IMR-90 (cell line): ENCODE data around the gene UNC5A. TPM values are rescaled to one million over a fixed set of nuclear protein-coding genes. Genes with fewer than 3 reads are reported as not detected.

Source experiments
- ATAC-seq: fragments of 200-7000 bp; cut with Tn5 transposase; 2 replicates; pipeline ENCODE4 v1.9.1; 2020; ENCODE audit warnings: low read depth, mild to moderate bottlenecking, moderate library complexity
- BruUV-seq: library from RNA; stranded (reverse); fragments of 400-500 nt; replicated peaks from 2 replicates; lab custom pipeline; 2021; lab: Mats Ljungman, UMichigan
- CTCF ChIA-PET: fragments of 300-600 bp; formaldehyde crosslinking; extraction: SDS; loops from one replicate; lab custom pipeline; 2021; ENCODE audit warnings: antibody characterized with exemption; lab: Yijun Ruan, JAX
- POLR2A ChIA-PET: fragments of 300-600 bp; sonication (Branson Sonifier 250); formaldehyde crosslinking; loops from one replicate; lab custom pipeline; 2022; ENCODE audit warnings: antibody characterized with exemption; ENCODE audit not compliant: unreplicated experiment; lab: Charles Lee
- DNase-seq: peaks from one replicate; pipeline ENCODE4 v3.0.0; 2013
- H2AFZ ChIP-seq: replicated peaks from 2 replicates; pipeline ENCODE3; 2013; ENCODE audit warnings: low read length, mild to moderate bottlenecking; ENCODE audit not compliant: poor library complexity
- H2AK5ac ChIP-seq: 2 replicates; pipeline ENCODE4 v1.6.1; 2013; ENCODE audit warnings: low read depth, low read length, inconsistent platforms
- H2AK9ac ChIP-seq: replicated peaks from 2 replicates; pipeline ENCODE3; 2013; ENCODE audit warnings: mild to moderate bottlenecking, low read depth, low read length, moderate library complexity; ENCODE audit not compliant: poor library complexity
- H2BK120ac ChIP-seq: 2 replicates; pipeline ENCODE4 v1.6.1; 2013; ENCODE audit warnings: low read depth, low read length, inconsistent platforms
- H2BK15ac ChIP-seq: 3 replicates; pipeline ENCODE4 v1.6.1; 2013; ENCODE audit warnings: low read depth, low read length, inconsistent platforms
- H2BK20ac ChIP-seq: 2 replicates; pipeline ENCODE4 v1.6.1; 2013; ENCODE audit warnings: low read depth, mild to moderate bottlenecking, inconsistent platforms, low read length, moderate library complexity
- H2BK5ac ChIP-seq: 2 replicates; pipeline ENCODE4 v1.6.1; 2013; ENCODE audit warnings: mild to moderate bottlenecking, low read depth, low read length, inconsistent platforms; ENCODE audit not compliant: poor library complexity, severe bottlenecking
- H3K14ac ChIP-seq: replicated peaks from 2 replicates; pipeline ENCODE4 v1.6.1; 2013; ENCODE audit warnings: low read depth, low read length, inconsistent platforms
- H3K18ac ChIP-seq: 2 replicates; pipeline ENCODE4 v1.6.1; 2013; ENCODE audit warnings: low read depth, low read length, control low read depth
- H3K23ac ChIP-seq: 2 replicates; pipeline ENCODE4 v1.6.1; 2013; ENCODE audit warnings: low read depth, low read length, inconsistent platforms
- H3K27ac ChIP-seq: 2 replicates; pipeline ENCODE4 v1.5.1; 2013; ENCODE audit warnings: mild to moderate bottlenecking, control low read depth, low read length; ENCODE audit not compliant: insufficient read depth
- H3K27me3 ChIP-seq: 2 replicates; pipeline ENCODE4 v1.6.1; 2013; ENCODE audit warnings: low read length; ENCODE audit not compliant: control insufficient read depth, insufficient read depth
- H3K36me3 ChIP-seq: 2 replicates; pipeline ENCODE4 v1.6.1; 2013; ENCODE audit warnings: low read length, mixed read lengths; ENCODE audit not compliant: control insufficient read depth, insufficient read depth
- H3K4ac ChIP-seq: 2 replicates; pipeline ENCODE4 v1.6.1; 2013; ENCODE audit warnings: low read depth, low read length, inconsistent platforms
- H3K4me1 ChIP-seq: 2 replicates; pipeline ENCODE4 v1.6.1; 2013; ENCODE audit warnings: low read length, mixed read lengths; ENCODE audit not compliant: control insufficient read depth, insufficient read depth
- H3K4me2 ChIP-seq: 2 replicates; pipeline ENCODE4 v1.6.1; 2013; ENCODE audit warnings: low read depth, mild to moderate bottlenecking, control low read depth, low read length, moderate library complexity
- H3K4me3 ChIP-seq: 2 replicates; pipeline ENCODE4 v1.5.1; 2013; ENCODE audit warnings: low read depth, mild to moderate bottlenecking, control low read depth, low read length, moderate library complexity; ENCODE audit not compliant: insufficient read depth
- H3K56ac ChIP-seq: 2 replicates; pipeline ENCODE4 v1.6.1; 2013; ENCODE audit warnings: low read length, inconsistent platforms; ENCODE audit not compliant: insufficient read depth; ENCODE audit errors: extremely low read depth
- H3K79me1 ChIP-seq, 2 experiments: 2 replicates each; pipeline ENCODE4 v1.6.1; 2013; ENCODE audit warnings: low read length in 2 of 2, inconsistent platforms in 1 of 2, low read depth in 1 of 2
- H3K9ac ChIP-seq: 2 replicates; pipeline ENCODE4 v1.6.1; 2013; ENCODE audit warnings: low read depth, low read length, control low read depth
- H3K9me1 ChIP-seq: 2 replicates; pipeline ENCODE4 v1.6.1; 2013; ENCODE audit warnings: low read length, inconsistent platforms; ENCODE audit not compliant: insufficient read depth
- H3K9me3 ChIP-seq: 2 replicates; pipeline ENCODE4 v1.6.1; 2013; ENCODE audit warnings: low read length; ENCODE audit not compliant: control insufficient read depth, insufficient read depth
- H4K20me1 ChIP-seq: 2 replicates; pipeline ENCODE4 v1.6.1; 2013; ENCODE audit warnings: low read length, inconsistent platforms; ENCODE audit not compliant: insufficient read depth
- H4K5ac ChIP-seq: 2 replicates; pipeline ENCODE4 v1.6.1; 2013; ENCODE audit warnings: mild to moderate bottlenecking, low read depth, low read length, control low read depth
- H4K8ac ChIP-seq, 2 experiments: 2 replicates each; pipeline ENCODE4 v1.6.1; 2013; ENCODE audit warnings: low read depth in 2 of 2, low read length in 2 of 2, control low read depth in 1 of 2, inconsistent platforms in 1 of 2
- H4K91ac ChIP-seq: 2 replicates; pipeline ENCODE4 v1.6.1; 2013; ENCODE audit warnings: low read depth, low read length, inconsistent platforms; ENCODE audit not compliant: insufficient read depth
- BHLHE40 ChIP-seq: fragments of 150-350 bp; IDR thresholded peaks from 2 replicates; pipeline ENCODE4 v1.6.1; 2016; ENCODE audit warnings: mild to moderate bottlenecking, low read depth, low read length
- CHD1 ChIP-seq: IDR thresholded peaks from 2 replicates; pipeline ENCODE4 v1.6.1; 2012; ENCODE audit warnings: low read depth, low read length, improper control_type of control experiment
- FOS ChIP-seq: fragments of 150-350 bp; IDR thresholded peaks from 2 replicates; pipeline ENCODE4 v1.6.1; 2016; ENCODE audit warnings: low read depth, low read length
- MAFK ChIP-seq: IDR thresholded peaks from 2 replicates; pipeline ENCODE4 v1.6.1; 2012; ENCODE audit warnings: low read depth, low read length, improper control_type of control experiment
- MAZ ChIP-seq: IDR thresholded peaks from 2 replicates; pipeline ENCODE4 v1.6.1; 2012; ENCODE audit warnings: low read depth, mild to moderate bottlenecking, low read length, improper control_type of control experiment, moderate library complexity, borderline replicate concordance
- MXI1 ChIP-seq: IDR thresholded peaks from 2 replicates; pipeline ENCODE4 v1.6.1; 2012; ENCODE audit warnings: low read depth, mild to moderate bottlenecking, low read length, moderate library complexity, borderline replicate concordance
- NFE2L2 ChIP-seq: fragments of 150-350 bp; IDR thresholded peaks from 2 replicates; pipeline ENCODE4 v1.6.1; 2016; ENCODE audit warnings: low read depth, mild to moderate bottlenecking, low read length
- POLR2A ChIP-seq: IDR thresholded peaks from 2 replicates; pipeline ENCODE4 v1.6.1; 2012; ENCODE audit warnings: mild to moderate bottlenecking, low read depth, low read length
- RAD21 ChIP-seq: IDR thresholded peaks from 2 replicates; pipeline ENCODE4 v1.6.1; 2012; ENCODE audit warnings: low read length, improper control_type of control experiment
- RCOR1 ChIP-seq: IDR thresholded peaks from 2 replicates; pipeline ENCODE4 v1.6.1; 2012; ENCODE audit warnings: mild to moderate bottlenecking, low read length, improper control_type of control experiment; ENCODE audit not compliant: insufficient replicate concordance
- RFX5 ChIP-seq: IDR thresholded peaks from 2 replicates; pipeline ENCODE4 v1.8.0; 2012; ENCODE audit warnings: low read depth, mild to moderate bottlenecking, low read length, moderate library complexity
- SMC3 ChIP-seq: fragments of 150-350 bp; IDR thresholded peaks from 2 replicates; pipeline ENCODE4 v1.6.1; 2016; ENCODE audit warnings: low read depth, mild to moderate bottlenecking, antibody characterized with exemption, low read length, moderate library complexity
- WGBS, 2 experiments: methylation state at CpG; one replicate each; pipeline versions ENCODE4 v1.1.5 to v1.1.7; 2013; ENCODE audit warnings: missing lambda C conversion rate in 2 of 2; ENCODE audit not compliant: insufficient read length in 1 of 2; ENCODE audit errors: extremely low coverage in 2 of 2; 5-methylcytosine and 5-hydroxymethylcytosine counted together
- dilution Hi-C: fragments of 300-500 bp; cut with HindIII; formaldehyde crosslinking; loops from one replicate; pipeline ENCODE4 v1.14.3; 2018; ENCODE audit warnings: low sequenced_read_pairs; ENCODE audit not compliant: unreplicated experiment
- in situ Hi-C: fragments of 300-500 bp; cut with MboI; formaldehyde crosslinking; loops from 3 replicates; pipeline ENCODE4 v1.14.3; 2019; ENCODE audit warnings: low sequenced_read_pairs, inconsistent platforms, mixed read lengths
- intact Hi-C: fragments of 100-400 bp; cut with micrococcal nuclease; formaldehyde crosslinking; loops from 2 replicates; pipeline ENCODE4 v1.10.0; 2022
- polyA plus RNA-seq, 3 experiments: library from polyadenylated mRNA; depleted of rRNA; stranded (reverse); fragments of >200 nt; gene quantifications; 2 replicates each; pipeline ENCODE4 v1.2.3, GENCODE V29; 2012; ENCODE audit warnings: low replicate concordance in 1 of 3
- total RNA-seq: library from RNA; depleted of rRNA; stranded (reverse); fragments of >200 nt; gene quantifications from 2 replicates; pipeline ENCODE4 v1.2.3, GENCODE V29; 2012
- TF ChIP-seq, protein P1 (sequence below): conservative IDR thresholded peaks from 2 replicates; pipeline ENCODE4 v1.5.1; 2012; ENCODE audit warnings: mild to moderate bottlenecking, low read depth, low read length, improper control_type of control experiment
- TF ChIP-seq, protein P2 (sequence below): fragments of 150-350 bp; IDR thresholded peaks from 2 replicates; pipeline ENCODE4 v1.6.1; 2017; ENCODE audit warnings: mild to moderate bottlenecking, antibody characterized with exemption, low read length, low read depth
- TF ChIP-seq, protein P3 (sequence below): fragments of 150-350 bp; IDR thresholded peaks from 2 replicates; pipeline ENCODE4 v1.6.1; 2016; ENCODE audit warnings: low read depth, mild to moderate bottlenecking, low read length, moderate library complexity, borderline replicate concordance

UNC5A gene
- total and polyA plus RNA-seq, 2 of the 4 experiments (the other 2 are of a cell fraction): not detected

DNA sequence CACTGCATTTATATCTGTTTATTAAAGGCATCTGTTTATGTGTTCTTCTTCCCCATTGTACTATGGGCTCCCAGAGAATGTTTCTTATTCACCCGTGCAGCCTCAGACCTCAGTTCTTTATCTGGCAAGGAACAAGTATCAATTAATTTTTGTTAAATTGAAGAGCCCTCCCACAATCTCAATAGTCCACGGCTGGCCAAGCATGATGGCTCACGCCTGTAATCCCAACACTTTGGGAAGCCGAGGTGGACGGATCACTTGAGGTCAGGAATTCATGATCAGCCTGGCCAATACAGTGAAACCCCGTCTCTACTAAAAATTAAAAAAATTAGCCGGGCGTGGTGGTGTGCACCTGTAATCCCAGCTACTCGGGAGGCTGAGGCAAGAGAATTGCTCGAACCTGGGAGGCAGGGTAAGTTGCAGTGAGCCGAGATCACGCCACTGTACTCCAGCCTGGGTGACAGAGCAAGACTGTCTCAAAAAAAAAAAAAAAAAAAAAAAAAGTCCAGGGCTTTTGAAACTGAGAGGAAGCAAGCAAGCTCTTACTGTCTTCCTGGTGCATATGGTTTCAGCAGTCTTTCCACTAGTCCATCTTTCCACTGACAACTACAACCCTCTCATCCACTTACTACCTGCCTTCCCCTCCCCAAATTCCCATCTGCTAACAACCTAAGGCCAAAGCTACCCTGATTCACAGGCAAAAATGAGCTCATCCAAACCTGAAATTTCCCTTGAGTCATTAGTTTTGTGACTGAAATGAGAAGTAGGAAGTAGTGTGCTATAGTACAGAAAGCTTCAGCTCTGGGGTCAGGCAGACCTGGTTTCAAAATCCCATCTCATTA is 91.1 kb downstream of the UNC5A start:
- H4K8ac ChIP-seq: no peak overlapping the region
- 95% methylated on average over 4 of the region's 12 CpGs; no CpG with 5 or more reads in 1 of the 2 experiments for WGBS, 2 experiments
- TF ChIP-seq, protein P1, sequence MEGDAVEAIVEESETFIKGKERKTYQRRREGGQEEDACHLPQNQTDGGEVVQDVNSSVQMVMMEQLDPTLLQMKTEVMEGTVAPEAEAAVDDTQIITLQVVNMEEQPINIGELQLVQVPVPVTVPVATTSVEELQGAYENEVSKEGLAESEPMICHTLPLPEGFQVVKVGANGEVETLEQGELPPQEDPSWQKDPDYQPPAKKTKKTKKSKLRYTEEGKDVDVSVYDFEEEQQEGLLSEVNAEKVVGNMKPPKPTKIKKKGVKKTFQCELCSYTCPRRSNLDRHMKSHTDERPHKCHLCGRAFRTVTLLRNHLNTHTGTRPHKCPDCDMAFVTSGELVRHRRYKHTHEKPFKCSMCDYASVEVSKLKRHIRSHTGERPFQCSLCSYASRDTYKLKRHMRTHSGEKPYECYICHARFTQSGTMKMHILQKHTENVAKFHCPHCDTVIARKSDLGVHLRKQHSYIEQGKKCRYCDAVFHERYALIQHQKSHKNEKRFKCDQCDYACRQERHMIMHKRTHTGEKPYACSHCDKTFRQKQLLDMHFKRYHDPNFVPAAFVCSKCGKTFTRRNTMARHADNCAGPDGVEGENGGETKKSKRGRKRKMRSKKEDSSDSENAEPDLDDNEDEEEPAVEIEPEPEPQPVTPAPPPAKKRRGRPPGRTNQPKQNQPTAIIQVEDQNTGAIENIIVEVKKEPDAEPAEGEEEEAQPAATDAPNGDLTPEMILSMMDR: no peak
- TF ChIP-seq CHD1 (no peak), RCOR1 (no peak), MAFK (no peak), MAZ (no peak), MXI1 (no peak), POLR2A (no peak), BHLHE40 (no peak), NFE2L2 (no peak), RAD21 (no peak), RFX5 (no peak), FOS (no peak), SMC3 (no peak)
- TF ChIP-seq, protein P2, sequence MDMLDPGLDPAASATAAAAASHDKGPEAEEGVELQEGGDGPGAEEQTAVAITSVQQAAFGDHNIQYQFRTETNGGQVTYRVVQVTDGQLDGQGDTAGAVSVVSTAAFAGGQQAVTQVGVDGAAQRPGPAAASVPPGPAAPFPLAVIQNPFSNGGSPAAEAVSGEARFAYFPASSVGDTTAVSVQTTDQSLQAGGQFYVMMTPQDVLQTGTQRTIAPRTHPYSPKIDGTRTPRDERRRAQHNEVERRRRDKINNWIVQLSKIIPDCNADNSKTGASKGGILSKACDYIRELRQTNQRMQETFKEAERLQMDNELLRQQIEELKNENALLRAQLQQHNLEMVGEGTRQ: no peak
- TF ChIP-seq, protein P3, sequence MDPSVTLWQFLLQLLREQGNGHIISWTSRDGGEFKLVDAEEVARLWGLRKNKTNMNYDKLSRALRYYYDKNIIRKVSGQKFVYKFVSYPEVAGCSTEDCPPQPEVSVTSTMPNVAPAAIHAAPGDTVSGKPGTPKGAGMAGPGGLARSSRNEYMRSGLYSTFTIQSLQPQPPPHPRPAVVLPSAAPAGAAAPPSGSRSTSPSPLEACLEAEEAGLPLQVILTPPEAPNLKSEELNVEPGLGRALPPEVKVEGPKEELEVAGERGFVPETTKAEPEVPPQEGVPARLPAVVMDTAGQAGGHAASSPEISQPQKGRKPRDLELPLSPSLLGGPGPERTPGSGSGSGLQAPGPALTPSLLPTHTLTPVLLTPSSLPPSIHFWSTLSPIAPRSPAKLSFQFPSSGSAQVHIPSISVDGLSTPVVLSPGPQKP: no peak

More for the DNA sequence above, 91.1 kb downstream of the UNC5A start:
- Histone ChIP-seq H2BK15ac (no peak overlapping the region), H2BK5ac (no peak overlapping the region), H3K36me3 (peaks cover 26% of the 10 kb centered on the region), H3K4me2 (no peak overlapping the region), H3K9me1 (peaks cover 10% of the 10 kb centered on the region), H2AK9ac (no peak overlapping the region), H4K20me1 (no peaks in the 10 kb centered on the region), H2BK20ac (no peak overlapping the region), H3K14ac (no peak overlapping the region), H3K23ac (no peak overlapping the region), H3K56ac (no peak overlapping the region), H3K4me3 (no peak overlapping the region), H4K91ac (no peak overlapping the region), H3K27me3 (peaks cover 4% of the 10 kb centered on the region), H3K9me3 (no peaks in the 10 kb centered on the region), H3K27ac (no peak overlapping the region), H2AFZ (no peak overlapping the region), H4K5ac (no peak overlapping the region), H2AK5ac (no peak overlapping the region), H3K4me1 (no peaks in the 10 kb centered on the region), H2BK120ac (no peak overlapping the region), H3K4ac (no peak overlapping the region), H3K9ac (no peak overlapping the region), H3K18ac (no peak overlapping the region), H3K79me1 (no peaks in the 10 kb centered on the region)
- ATAC-seq (no peak), DNase-seq (peak; percentile 15)
- in situ Hi-C loops: no loop called here
- POLR2A ChIA-PET: no interaction called here
- CTCF ChIA-PET: interaction anchor here (0.6 kb wide), 1 partner anchor 98 kb away, joined by 3 read pairs; no protein-coding TSS in a partner anchor
- intact Hi-C loops: no loop called here
- no TSS peak for BruUV-seq
- dilution Hi-C loops: no loop called here
